SU-DHL-6 (cell line): ENCODE data around the gene PTMS.

Source experiments
- H2AFZ ChIP-seq: fragments of 200-600 bp; sonication (generic); 2 replicates; pipeline ENCODE4 v1.6.1; 2014; ENCODE audit warnings: low read depth, mild to moderate bottlenecking, moderate library complexity, mixed read lengths, antibody characterized with exemption, low read length; ENCODE audit not compliant: severe bottlenecking
- H3F3A ChIP-seq: fragments of 200-600 bp; shearing (Covaris generic); 2 replicates; pipeline ENCODE4 v1.6.0; 2016; ENCODE audit warnings: antibody characterized with exemption, mild to moderate bottlenecking; ENCODE audit not compliant: insufficient read depth
- H3K27ac ChIP-seq: fragments of 200-600 bp; sonication (generic); 2 replicates; pipeline ENCODE4 v1.5.1; 2016; ENCODE audit warnings: low read depth, mild to moderate bottlenecking, low read length, moderate library complexity, mixed read lengths
- H3K27me3 ChIP-seq: fragments of 200-600 bp; sonication (generic), shearing (Covaris generic); 2 replicates; pipeline ENCODE4 v1.6.0; 2014; ENCODE audit warnings: mild to moderate bottlenecking, low read length
- H3K36me3 ChIP-seq: fragments of 200-600 bp; sonication (generic); 2 replicates; pipeline ENCODE4 v1.6.1; 2014; ENCODE audit warnings: mild to moderate bottlenecking, low read length, mixed read lengths
- H3K4me2 ChIP-seq: fragments of 300-600, 200-600 bp; shearing (Covaris generic), sonication (generic); 2 replicates; pipeline ENCODE4 v1.6.0; 2014; ENCODE audit warnings: low read length, low read depth, mild to moderate bottlenecking; ENCODE audit not compliant: poor library complexity, severe bottlenecking
- H3K4me3 ChIP-seq: fragments of 200-600 bp; sonication (generic); 2 replicates; pipeline ENCODE4 v1.5.1; 2014; ENCODE audit warnings: antibody characterized with exemption, low read length, mild to moderate bottlenecking, mixed read lengths; ENCODE audit not compliant: insufficient read depth, poor library complexity, severe bottlenecking
- H3K79me2 ChIP-seq: fragments of 200-600 bp; sonication (generic); 2 replicates; pipeline ENCODE4 v1.6.1; 2014; ENCODE audit warnings: mild to moderate bottlenecking, low read length, moderate library complexity; ENCODE audit not compliant: insufficient read depth
- H3K9ac ChIP-seq: fragments of 200-600 bp; sonication (generic); 2 replicates; pipeline ENCODE4 v1.7.0; 2014; ENCODE audit warnings: mild to moderate bottlenecking, low read length
- H3K9me2 ChIP-seq: fragments of 200-600 bp; sonication (generic); replicated peaks from 2 replicates; pipeline ENCODE4 v1.6.1; 2014; ENCODE audit warnings: low read length; ENCODE audit not compliant: insufficient read depth
- H3K9me3 ChIP-seq: fragments of 200-600 bp; sonication (generic); 2 replicates; pipeline ENCODE4 v1.6.1; 2014; ENCODE audit warnings: low read length, mixed read lengths; ENCODE audit not compliant: insufficient read depth
- H4K20me1 ChIP-seq: fragments of 200-600 bp; sonication (generic); 2 replicates; pipeline ENCODE4 v1.6.1; 2014; ENCODE audit warnings: low read depth, mild to moderate bottlenecking, antibody characterized with exemption, low read length, moderate library complexity, mixed read lengths
- EZH2phosphoT487 ChIP-seq: fragments of 200-600 bp; sonication (generic), shearing (Covaris generic); conservative IDR thresholded peaks from 2 replicates; pipeline ENCODE4 v1.6.1; 2018; ENCODE audit warnings: mild to moderate bottlenecking, antibody characterized with exemption, low read length, moderate library complexity, mixed read lengths
- TF ChIP-seq, protein P1 (sequence below): fragments of 200-600 bp; sonication (generic); IDR thresholded peaks from one replicate; pipeline ENCODE4 v1.5.1; 2017; ENCODE audit warnings: antibody characterized with exemption, mild to moderate bottlenecking, low read length, moderate library complexity; ENCODE audit not compliant: insufficient read depth, poor library complexity, severe bottlenecking

The PTMS gene

DNA sequence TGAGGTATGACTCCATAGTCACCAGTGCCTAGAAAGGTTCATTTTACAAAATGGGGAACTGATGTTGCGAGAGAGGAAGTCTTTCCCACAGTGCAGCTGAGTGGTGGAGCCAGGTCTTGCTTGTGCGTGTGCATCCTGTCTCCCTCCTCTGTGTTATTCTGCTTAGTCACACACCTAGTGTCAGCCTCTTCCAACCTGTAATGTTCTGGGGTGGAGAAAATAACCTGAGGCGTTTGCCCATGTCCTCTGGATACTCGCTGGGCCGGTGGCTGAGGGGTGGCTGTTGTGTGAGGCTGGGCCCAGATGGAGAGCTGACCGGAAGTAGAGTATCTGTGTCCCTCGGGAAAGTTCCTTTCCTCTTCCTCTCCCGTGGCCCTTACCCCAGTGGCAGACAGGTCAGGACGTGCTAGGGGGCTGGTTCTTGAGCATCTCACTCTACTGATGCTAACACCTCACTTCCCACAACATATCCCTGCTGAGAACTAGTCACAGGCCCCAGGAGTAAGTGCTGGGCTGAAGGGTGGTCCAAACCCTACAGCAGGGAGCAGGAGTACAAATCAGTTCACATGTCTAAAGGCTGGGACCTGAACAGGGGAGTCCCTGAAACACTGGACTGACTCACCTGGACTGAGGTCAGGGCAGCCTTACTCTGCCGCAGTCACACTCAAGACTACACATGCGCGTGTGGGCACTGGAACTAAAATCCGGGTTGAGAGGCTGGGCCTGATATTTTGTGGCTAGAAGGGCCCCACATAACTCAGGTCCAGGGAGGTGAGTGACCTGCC is 20.2 kb upstream of the PTMS start:
- Histone ChIP-seq H3K4me2 (no peak overlapping the region), H3K9me3 (no peaks in the 10 kb centered on the region), H3F3A (0 out of 2 replicates have a peak, but pooled peaks cover 2% of the 10 kb centered on the region), H3K36me3 (no peaks in the 10 kb centered on the region), H2AFZ (no peak overlapping the region), H4K20me1 (no peaks in the 10 kb centered on the region), H3K9me2 (no peaks in the 10 kb centered on the region), H3K9ac (no peak overlapping the region), H3K27ac (no peak overlapping the region), H3K4me3 (no peak overlapping the region), H3K79me2 (no peaks in the 10 kb centered on the region), H3K27me3 (no peaks in the 10 kb centered on the region)
- no peak for TF ChIP-seq EZH2phosphoT487
- TF ChIP-seq, protein P1, sequence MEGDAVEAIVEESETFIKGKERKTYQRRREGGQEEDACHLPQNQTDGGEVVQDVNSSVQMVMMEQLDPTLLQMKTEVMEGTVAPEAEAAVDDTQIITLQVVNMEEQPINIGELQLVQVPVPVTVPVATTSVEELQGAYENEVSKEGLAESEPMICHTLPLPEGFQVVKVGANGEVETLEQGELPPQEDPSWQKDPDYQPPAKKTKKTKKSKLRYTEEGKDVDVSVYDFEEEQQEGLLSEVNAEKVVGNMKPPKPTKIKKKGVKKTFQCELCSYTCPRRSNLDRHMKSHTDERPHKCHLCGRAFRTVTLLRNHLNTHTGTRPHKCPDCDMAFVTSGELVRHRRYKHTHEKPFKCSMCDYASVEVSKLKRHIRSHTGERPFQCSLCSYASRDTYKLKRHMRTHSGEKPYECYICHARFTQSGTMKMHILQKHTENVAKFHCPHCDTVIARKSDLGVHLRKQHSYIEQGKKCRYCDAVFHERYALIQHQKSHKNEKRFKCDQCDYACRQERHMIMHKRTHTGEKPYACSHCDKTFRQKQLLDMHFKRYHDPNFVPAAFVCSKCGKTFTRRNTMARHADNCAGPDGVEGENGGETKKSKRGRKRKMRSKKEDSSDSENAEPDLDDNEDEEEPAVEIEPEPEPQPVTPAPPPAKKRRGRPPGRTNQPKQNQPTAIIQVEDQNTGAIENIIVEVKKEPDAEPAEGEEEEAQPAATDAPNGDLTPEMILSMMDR: no peak

DNA sequence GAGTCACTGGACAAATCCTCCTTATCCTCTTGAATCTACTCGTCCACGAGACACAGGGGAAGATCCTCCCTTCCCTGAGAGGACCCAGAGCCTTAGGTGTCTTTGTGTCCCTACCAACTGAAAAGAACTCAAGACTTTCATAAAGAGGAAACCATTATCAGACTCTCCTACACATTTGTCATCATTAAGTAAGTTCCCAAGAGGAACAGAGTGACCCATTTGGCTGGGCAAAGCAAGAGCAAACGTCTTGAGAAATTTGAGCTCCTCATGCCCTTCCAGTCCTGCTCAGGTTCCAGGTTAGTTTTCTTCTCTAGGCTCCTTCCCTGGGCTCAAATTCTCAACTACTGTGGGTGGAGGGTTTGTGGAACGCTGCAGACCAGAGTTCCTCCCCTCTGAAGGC is 18.9 kb upstream of the PTMS start:
- Histone ChIP-seq H3K9me2 (no peaks in the 10 kb centered on the region), H3K27ac (no peak overlapping the region), H4K20me1 (no peaks in the 10 kb centered on the region), H3K79me2 (peaks cover under 1% of the 10 kb centered on the region; the same call in 1 of the 2 replicates), H3K9ac (no peak overlapping the region), H3K36me3 (no peaks in the 10 kb centered on the region), H3F3A (no peaks in the 10 kb centered on the region), H3K9me3 (no peaks in the 10 kb centered on the region), H3K27me3 (no peaks in the 10 kb centered on the region), H3K4me2 (no peak overlapping the region), H3K4me3 (no peak overlapping the region), H2AFZ (no peak overlapping the region)
- TF ChIP-seq EZH2phosphoT487: no peak
- TF ChIP-seq, protein P1: no peak

DNA sequence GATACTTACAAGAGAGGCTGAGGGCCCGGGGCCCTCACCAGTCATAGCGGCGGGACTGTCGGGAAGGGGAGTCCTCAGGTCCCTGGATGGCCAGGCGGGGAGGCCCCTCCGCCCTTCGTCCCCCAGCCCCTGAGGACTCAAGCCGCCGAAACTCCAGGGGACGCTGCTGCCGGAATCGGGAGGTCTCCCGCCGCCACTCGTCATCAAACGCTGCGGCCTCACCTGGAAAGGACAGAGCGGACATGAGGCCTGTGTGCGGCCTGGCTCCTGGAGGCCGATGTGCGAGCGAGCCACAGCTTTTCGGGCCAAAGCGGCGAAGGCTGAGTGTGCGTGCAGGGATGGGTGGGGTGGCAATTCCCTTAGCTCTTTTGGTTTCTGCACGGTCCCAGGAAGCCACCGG is 17.4 kb upstream of the PTMS start:
- H4K20me1 ChIP-seq: no peaks in the 10 kb centered on the region
- no peaks in the 10 kb centered on the region for H3K9me3 ChIP-seq
- no peaks in the 10 kb centered on the region for H3F3A ChIP-seq
- H3K36me3 ChIP-seq: no peaks in the 10 kb centered on the region
- H3K27me3 ChIP-seq: no peaks in the 10 kb centered on the region
- no peak overlapping the region for H3K4me3 ChIP-seq
- H3K4me2 ChIP-seq: no peak overlapping the region
- no peak for TF ChIP-seq EZH2phosphoT487
- TF ChIP-seq, protein P1: no peak
- no peak overlapping the region for H3K9ac ChIP-seq
- no peak overlapping the region for H3K27ac ChIP-seq
- peaks cover 7% of the 10 kb centered on the region for H3K79me2 ChIP-seq
- H3K9me2 ChIP-seq: no peaks in the 10 kb centered on the region
- H2AFZ ChIP-seq: no peak overlapping the region
